Testis (tissue), 2 donors: ENCODE measurements around the gene CRK.

Experiments
- CTCF ChIP-seq, 3 experiments: fragments of 450-650 bp in 2 of 3; fragments of 200-600 bp in 1 of 3; sonication (generic) in 1 of 3; IDR thresholded peaks; one replicate each; pipeline ENCODE4 v1.5.1; 2016 to 2019; ENCODE audit warnings: antibody characterized with exemption in 3 of 3, mild to moderate bottlenecking in 2 of 3, moderate library complexity in 1 of 3
- POLR2A ChIP-seq: fragments of 450-650 bp; IDR thresholded peaks from one replicate; pipeline ENCODE4 v1.6.1; 2017; ENCODE audit warnings: antibody characterized with exemption, mild to moderate bottlenecking, moderate library complexity

GRCh38 chr17:1399679-1400512, 56.1 kb downstream of the CRK start, which contains the start of gene YWHAE:
- no peak for TF ChIP-seq CTCF (IDR thresholded peaks at IDR 0.05)
- peak; percentile 68 for TF ChIP-seq POLR2A
